Body of pancreas (tissue), 4 donors: Measurements from ENCODE around the gene ADA. TPM values are rescaled to one million over a fixed set of nuclear protein-coding genes. Genes with fewer than 3 reads are reported as not detected.
"Not testable (repeated sequence)": the region's sequence is repeated elsewhere in the genome, so short reads cannot be mapped to it uniquely, and the experiment has no call there.

ENCODE experiments used
- ATAC-seq: fragments of 150-250 bp; one replicate; pipeline ENCODE4 v1.9.1; 2016
- DNase-seq, 4 donors: peaks; one replicate each; pipeline ENCODE4 v3.0.0-alpha.2; 2019
- H3K27ac ChIP-seq, 4 donors: fragments of 200-600 bp; sonication (generic); 1 replicate in 3 of 4; 2 replicates in 1 of 4; pipeline versions ENCODE4 v1.5.1 to v1.6.1; 2016 to 2019; ENCODE audit warnings: mild to moderate bottlenecking in 1 of 4, mixed read lengths in 1 of 4, moderate library complexity in 1 of 4
- H3K27me3 ChIP-seq, 2 donors: fragments of 200-600 bp; sonication (generic); one replicate each; pipeline ENCODE4 v1.6.0; 2016; ENCODE audit warnings: mild to moderate bottlenecking in 1 of 2
- H3K36me3 ChIP-seq, 2 donors: fragments of 200-600 bp; sonication (generic); replicated peaks in 1 of 2; 2 replicates each; pipeline ENCODE4 v1.5.1; 2016; ENCODE audit warnings: low read depth in 2 of 2; ENCODE audit not compliant: insufficient read depth in 1 of 2
- H3K4me1 ChIP-seq: fragments of 200-600 bp; sonication (generic); one replicate; pipeline ENCODE4 v1.6.0; 2016
- H3K4me3 ChIP-seq, 2 donors: fragments of 200-600 bp; sonication (generic); 1 replicate in 1 of 2; 2 replicates in 1 of 2; pipeline ENCODE4 v1.5.1; 2016 to 2019
- H3K9me3 ChIP-seq, 3 donors: fragments of 200-600 bp; sonication (generic); 1 replicate in 2 of 3; 2 replicates in 1 of 3; pipeline ENCODE4 v1.5.1; 2016
- CTCF ChIP-seq, 7 experiments: fragments of 450-650 bp in 4 of 7; fragments of 200-600 bp in 3 of 7; sonication (generic) in 3 of 7; IDR thresholded peaks; one replicate each; pipeline ENCODE4 v1.5.1; 2016 to 2019; ENCODE audit warnings: antibody characterized with exemption in 7 of 7
- POLR2A ChIP-seq, 3 donors: fragments of 450-650 bp; IDR thresholded peaks; one replicate each; pipeline ENCODE4 v1.6.1; 2016; ENCODE audit warnings: antibody characterized with exemption in 3 of 3, mild to moderate bottlenecking in 2 of 3
- WGBS, 2 donors: methylation state at CpG; one replicate each; pipeline ENCODE4 v1.1.5; 2017; 5-methylcytosine and 5-hydroxymethylcytosine counted together
- intact Hi-C: fragments of 100-400 bp; cut with DNase I; formaldehyde crosslinking; loops from one replicate; pipeline ENCODE4 v1.15.1; 2023
- total RNA-seq, 2 donors: library from RNA; depleted of rRNA; stranded (reverse); fragments of >200 nt; gene quantifications; one replicate each; pipeline ENCODE4 v1.1.0, GENCODE V29; 2016

Gene ADA
- total RNA-seq, 2 donors from 2014 or later, result 3.3 to 7.8 TPM

GRCh38 chr20:44656448-44656847 lies 4.9 kb upstream of the ADA start:
- H3K4me1 ChIP-seq, result peaks cover 4% of the 10 kb centered on the region
- no peak for ATAC-seq
- 64 to 68% methylated on average over 3 of the region's 3 CpGs for WGBS, 2 donors
- no peaks in the 10 kb centered on the region for H3K9me3 ChIP-seq
- TF ChIP-seq POLR2A (IDR thresholded peaks at IDR 0.05) (no peak), CTCF (IDR thresholded peaks at IDR 0.05) (no peak)
- DNase-seq, result no peak
- no peak overlapping the region for H3K27ac ChIP-seq
- no peaks in the 10 kb centered on the region for H3K27me3 ChIP-seq
- no peaks in the 10 kb centered on the region for H3K36me3 ChIP-seq
- H3K4me3 ChIP-seq, result no peak overlapping the region
- intact Hi-C loops, result no loop called here

- H3K27ac ChIP-seq, intact Hi-C loops: not testable (repeated sequence)
Measured at GRCh38 chr20:44654210-44654609, 2.7 kb upstream of the ADA start.

GRCh38 chr20:44653546-44653945 lies 2.0 kb upstream of the ADA start:
- no peak for DNase-seq
- TF ChIP-seq POLR2A (IDR thresholded peaks at IDR 0.05) (no peak), CTCF (IDR thresholded peaks at IDR 0.05) (no peak)
- peaks cover 14% of the 10 kb centered on the region for H3K4me1 ChIP-seq
- no peaks in the 10 kb centered on the region for H3K27me3 ChIP-seq
- H3K9me3 ChIP-seq, result no peaks in the 10 kb centered on the region
- no peak for ATAC-seq
- intact Hi-C loops, result no loop called here
- 81 to 100% methylated on average over 2 of the region's 2 CpGs for WGBS, 2 donors
- no peak overlapping the region for H3K27ac ChIP-seq
- no peaks in the 10 kb centered on the region for H3K36me3 ChIP-seq
- H3K4me3 ChIP-seq, result no peak overlapping the region

More at GRCh38 chr20:44654210-44654609, 2.7 kb upstream of the ADA start:
- not testable (repeated sequence) for DNase-seq, H3K9me3 ChIP-seq, H3K27me3 ChIP-seq, H3K36me3 ChIP-seq, H3K4me3 ChIP-seq, ATAC-seq
- WGBS, 2 donors, result 94 to 100% methylated on average over 5 of the region's 5 CpGs
- H3K4me1 ChIP-seq, result peaks cover 14% of the 10 kb centered on the region

- peaks cover 17% of the 10 kb centered on the region for H3K4me1 ChIP-seq
- no peaks in the 10 kb centered on the region for H3K9me3 ChIP-seq
- no peaks in the 10 kb centered on the region for H3K36me3 ChIP-seq
- intact Hi-C loops, result no loop called here
- H3K4me3 ChIP-seq, result peak overlapping the region; percentile 77 to 78
- 1% methylated on average over 33 of the region's 33 CpGs; no CpG with 5 or more reads in 1 of the 2 donors for WGBS, 2 donors
- no peak for ATAC-seq
- TF ChIP-seq CTCF (IDR thresholded peaks at IDR 0.05), result no peak
- no peak for TF ChIP-seq POLR2A (IDR thresholded peaks at IDR 0.05)
- no peaks in the 10 kb centered on the region for H3K27me3 ChIP-seq
- peak overlapping the region in 3 of 4 donors; percentile 52 to 81 (median 60) for H3K27ac ChIP-seq
- DNase-seq, result no peak
Measured at GRCh38 chr20:44651434-44651683, 140 bp downstream of the ADA start.

- H3K27ac ChIP-seq, result peak overlapping the region in 3 of 4 donors; percentile 52 to 81 (median 60)
- H3K4me3 ChIP-seq, result peak overlapping the region; percentile 77 to 78
- peak; percentile 11 for ATAC-seq
- H3K27me3 ChIP-seq, result no peaks in the 10 kb centered on the region
- peak in 1 of 4 donors; percentile 17 for DNase-seq
- H3K4me1 ChIP-seq, result peaks cover 17% of the 10 kb centered on the region
- H3K9me3 ChIP-seq, result no peaks in the 10 kb centered on the region
- TF ChIP-seq CTCF (IDR thresholded peaks at IDR 0.05) (no peak), POLR2A (IDR thresholded peaks at IDR 0.05) (no peak)
- 39 to 44% methylated on average over 5 to 24 of the region's 24 CpGs for WGBS, 2 donors
- H3K36me3 ChIP-seq, result no peaks in the 10 kb centered on the region
- intact Hi-C loops, result no loop called here
Measured at GRCh38 chr20:44650771-44651433, 597 bp downstream of the ADA start.
